HepG2 (cell line): ENCODE results near the gene BCAM. TPM values are rescaled to one million over a fixed set of nuclear protein-coding genes. Genes with fewer than 3 reads are reported as not detected.

Experiments
- CEBPG ChIP-seq: IDR thresholded peaks from 2 replicates; pipeline ENCODE4 v1.6.1; 2016
- EP300 ChIP-seq, 3 experiments: sonication (generic) in 1 of 3; formaldehyde crosslinking in 1 of 3; IDR thresholded peaks; 2 replicates each; pipeline versions ENCODE4 v1.5.1 to v1.6.1; 2011 to 2020; ENCODE audit warnings: low read depth in 2 of 3, low read length in 2 of 3, borderline replicate concordance in 1 of 3, improper control_type of control experiment in 1 of 3, mild to moderate bottlenecking in 1 of 3, missing genetic modification reagents in 1 of 3, moderate library complexity in 1 of 3
- FOXK1 ChIP-seq: sonication (generic); formaldehyde crosslinking; IDR thresholded peaks from 2 replicates; pipeline ENCODE4 v1.4.0; 2020; ENCODE audit warnings: low read depth, missing genetic modification reagents, borderline replicate concordance
- HOXA3 ChIP-seq: sonication (generic); formaldehyde crosslinking; IDR thresholded peaks from 2 replicates; pipeline ENCODE4 v1.5.0; 2020; ENCODE audit warnings: missing genetic modification reagents
- ZEB1 ChIP-seq: IDR thresholded peaks from 2 replicates; pipeline ENCODE4 v1.6.1; 2012; ENCODE audit warnings: mild to moderate bottlenecking, low read depth, inconsistent platforms; ENCODE audit not compliant: insufficient replicate concordance
- ZNF260 ChIP-seq: sonication (generic); formaldehyde crosslinking; IDR thresholded peaks from 2 replicates; pipeline ENCODE4 v1.4.0; 2020; ENCODE audit warnings: missing genetic modification reagents, low read depth, mild to moderate bottlenecking, borderline replicate concordance
- ZNF530 ChIP-seq: sonication (generic); formaldehyde crosslinking; IDR thresholded peaks from 2 replicates; pipeline ENCODE4 v1.5.0; 2020; ENCODE audit warnings: low read depth, mild to moderate bottlenecking, missing genetic modification reagents
- ZSCAN21 ChIP-seq: sonication (generic); formaldehyde crosslinking; IDR thresholded peaks from 2 replicates; pipeline ENCODE4 v1.8.0; 2022; ENCODE audit warnings: mild to moderate bottlenecking, missing genetic modification reagents, moderate library complexity, borderline replicate concordance
- polyA plus RNA-seq, 8 experiments: library from polyadenylated mRNA; depleted of rRNA in 3 of 8; stranded (reverse) in 7 of 8; unstranded in 1 of 8; fragments of >200 nt; fragmentation: Illumina TruSeq in 4 of 8; extraction: Trizol in 4 of 8; gene quantifications; 2 replicates each; pipeline versions ENCODE4 v1.2.1 to v1.2.3, GENCODE V29; 2011 to 2016; ENCODE audit warnings: low read depth in 4 of 8, missing spikeins in 1 of 8, mixed read lengths in 1 of 8; ENCODE audit not compliant: insufficient read depth in 1 of 8
- total RNA-seq, 5 experiments: library from RNA; depleted of rRNA; stranded (reverse); fragments of >200 nt; fragmentation: Illumina TruSeq; extraction: Trizol; gene quantifications; 2 replicates each; pipeline ENCODE4 v1.2.3, GENCODE V29; 2016; ENCODE audit warnings: low read depth in 1 of 5
- TF ChIP-seq, protein P1 (sequence below): sonication (generic); formaldehyde crosslinking; IDR thresholded peaks from 2 replicates; pipeline ENCODE4 v1.4.0; 2020; ENCODE audit warnings: mild to moderate bottlenecking, missing genetic modification reagents
- TF ChIP-seq, protein P2 (sequence below): sonication (generic); formaldehyde crosslinking; IDR thresholded peaks from 2 replicates; pipeline ENCODE4 v1.5.0; 2020; ENCODE audit warnings: mild to moderate bottlenecking, missing genetic modification reagents
- TF ChIP-seq, protein P3 (sequence below): IDR thresholded peaks from 2 replicates; pipeline ENCODE4 v1.6.1; 2018; ENCODE audit warnings: missing genetic modification reagents, mild to moderate bottlenecking, missing compliant biosample characterization
- TF ChIP-seq, protein P4 (sequence below): sonication (generic); formaldehyde crosslinking; IDR thresholded peaks from 2 replicates; pipeline ENCODE4 v1.8.0; 2022; ENCODE audit warnings: mild to moderate bottlenecking, missing genetic modification reagents
- TF ChIP-seq, protein P5 (sequence below): sonication (generic); formaldehyde crosslinking; IDR thresholded peaks from 2 replicates; pipeline ENCODE4 v1.8.0; 2023; ENCODE audit warnings: mild to moderate bottlenecking, missing genetic modification reagents

Gene BCAM
- total and polyA plus RNA-seq, 2 of the 13 experiments (the other 11 are each of a cell fraction or from before 2014, with no cell fraction given) = 51.2 to 62.7 TPM

DNA sequence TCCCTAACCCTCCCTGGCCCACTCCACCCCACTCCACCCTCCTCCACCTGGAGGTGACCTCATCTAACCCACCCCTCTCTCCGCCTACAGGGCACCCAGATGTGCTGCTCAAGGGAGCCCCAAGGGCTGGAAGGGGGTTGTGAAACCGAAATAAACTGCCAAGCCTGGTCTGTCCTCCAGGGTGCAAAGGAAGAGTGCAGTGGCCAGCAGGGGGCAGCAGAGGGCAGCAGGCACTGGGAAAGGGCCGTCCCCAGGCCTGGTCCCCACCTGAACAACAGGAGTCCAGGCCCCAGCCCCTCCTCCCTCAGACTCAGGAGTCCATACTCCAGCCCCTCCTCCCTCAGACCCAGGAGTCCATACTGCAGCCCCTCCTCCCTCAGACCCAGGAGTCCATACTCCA is 8.4 kb upstream of the BCAM start (continued):
- TF ChIP-seq, protein P1, sequence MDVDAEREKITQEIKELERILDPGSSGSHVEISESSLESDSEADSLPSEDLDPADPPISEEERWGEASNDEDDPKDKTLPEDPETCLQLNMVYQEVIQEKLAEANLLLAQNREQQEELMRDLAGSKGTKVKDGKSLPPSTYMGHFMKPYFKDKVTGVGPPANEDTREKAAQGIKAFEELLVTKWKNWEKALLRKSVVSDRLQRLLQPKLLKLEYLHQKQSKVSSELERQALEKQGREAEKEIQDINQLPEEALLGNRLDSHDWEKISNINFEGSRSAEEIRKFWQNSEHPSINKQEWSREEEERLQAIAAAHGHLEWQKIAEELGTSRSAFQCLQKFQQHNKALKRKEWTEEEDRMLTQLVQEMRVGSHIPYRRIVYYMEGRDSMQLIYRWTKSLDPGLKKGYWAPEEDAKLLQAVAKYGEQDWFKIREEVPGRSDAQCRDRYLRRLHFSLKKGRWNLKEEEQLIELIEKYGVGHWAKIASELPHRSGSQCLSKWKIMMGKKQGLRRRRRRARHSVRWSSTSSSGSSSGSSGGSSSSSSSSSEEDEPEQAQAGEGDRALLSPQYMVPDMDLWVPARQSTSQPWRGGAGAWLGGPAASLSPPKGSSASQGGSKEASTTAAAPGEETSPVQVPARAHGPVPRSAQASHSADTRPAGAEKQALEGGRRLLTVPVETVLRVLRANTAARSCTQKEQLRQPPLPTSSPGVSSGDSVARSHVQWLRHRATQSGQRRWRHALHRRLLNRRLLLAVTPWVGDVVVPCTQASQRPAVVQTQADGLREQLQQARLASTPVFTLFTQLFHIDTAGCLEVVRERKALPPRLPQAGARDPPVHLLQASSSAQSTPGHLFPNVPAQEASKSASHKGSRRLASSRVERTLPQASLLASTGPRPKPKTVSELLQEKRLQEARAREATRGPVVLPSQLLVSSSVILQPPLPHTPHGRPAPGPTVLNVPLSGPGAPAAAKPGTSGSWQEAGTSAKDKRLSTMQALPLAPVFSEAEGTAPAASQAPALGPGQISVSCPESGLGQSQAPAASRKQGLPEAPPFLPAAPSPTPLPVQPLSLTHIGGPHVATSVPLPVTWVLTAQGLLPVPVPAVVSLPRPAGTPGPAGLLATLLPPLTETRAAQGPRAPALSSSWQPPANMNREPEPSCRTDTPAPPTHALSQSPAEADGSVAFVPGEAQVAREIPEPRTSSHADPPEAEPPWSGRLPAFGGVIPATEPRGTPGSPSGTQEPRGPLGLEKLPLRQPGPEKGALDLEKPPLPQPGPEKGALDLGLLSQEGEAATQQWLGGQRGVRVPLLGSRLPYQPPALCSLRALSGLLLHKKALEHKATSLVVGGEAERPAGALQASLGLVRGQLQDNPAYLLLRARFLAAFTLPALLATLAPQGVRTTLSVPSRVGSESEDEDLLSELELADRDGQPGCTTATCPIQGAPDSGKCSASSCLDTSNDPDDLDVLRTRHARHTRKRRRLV (CRISPR knock-in tag) = no peak
- TF ChIP-seq, protein P2, sequence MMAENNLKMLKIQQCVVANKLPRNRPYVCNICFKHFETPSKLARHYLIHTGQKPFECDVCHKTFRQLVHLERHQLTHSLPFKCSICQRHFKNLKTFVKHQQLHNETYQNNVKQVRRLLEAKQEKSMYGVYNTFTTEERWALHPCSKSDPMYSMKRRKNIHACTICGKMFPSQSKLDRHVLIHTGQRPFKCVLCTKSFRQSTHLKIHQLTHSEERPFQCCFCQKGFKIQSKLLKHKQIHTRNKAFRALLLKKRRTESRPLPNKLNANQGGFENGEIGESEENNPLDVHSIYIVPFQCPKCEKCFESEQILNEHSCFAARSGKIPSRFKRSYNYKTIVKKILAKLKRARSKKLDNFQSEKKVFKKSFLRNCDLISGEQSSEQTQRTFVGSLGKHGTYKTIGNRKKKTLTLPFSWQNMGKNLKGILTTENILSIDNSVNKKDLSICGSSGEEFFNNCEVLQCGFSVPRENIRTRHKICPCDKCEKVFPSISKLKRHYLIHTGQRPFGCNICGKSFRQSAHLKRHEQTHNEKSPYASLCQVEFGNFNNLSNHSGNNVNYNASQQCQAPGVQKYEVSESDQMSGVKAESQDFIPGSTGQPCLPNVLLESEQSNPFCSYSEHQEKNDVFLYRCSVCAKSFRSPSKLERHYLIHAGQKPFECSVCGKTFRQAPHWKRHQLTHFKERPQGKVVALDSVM = peak; percentile 75; the same call in 1 of the 2 replicates
- TF ChIP-seq CEBPG (CRISPR knock-in tag) (peak; percentile 70), FOXK1 (CRISPR knock-in tag) (no peak), ZSCAN21 (CRISPR knock-in tag) (no peak), ZNF530 (CRISPR knock-in tag) (no peak), HOXA3 (CRISPR knock-in tag) (peak; percentile 75), ZNF260 (CRISPR knock-in tag) (no peak), EP300 (IDR thresholded peaks at IDR 0.05; ENCODE audit: low read depth in 2 of 2, low read length in 2 of 2) (peak in 1 of 2 experiments; percentile 13; a peak in 1 of 4 replicates), EP300 (CRISPR knock-in tag; IDR thresholded peaks at IDR 0.05; ENCODE audit: borderline replicate concordance) (no peak), ZEB1 (peak; percentile 38)
- TF ChIP-seq, protein P3, sequence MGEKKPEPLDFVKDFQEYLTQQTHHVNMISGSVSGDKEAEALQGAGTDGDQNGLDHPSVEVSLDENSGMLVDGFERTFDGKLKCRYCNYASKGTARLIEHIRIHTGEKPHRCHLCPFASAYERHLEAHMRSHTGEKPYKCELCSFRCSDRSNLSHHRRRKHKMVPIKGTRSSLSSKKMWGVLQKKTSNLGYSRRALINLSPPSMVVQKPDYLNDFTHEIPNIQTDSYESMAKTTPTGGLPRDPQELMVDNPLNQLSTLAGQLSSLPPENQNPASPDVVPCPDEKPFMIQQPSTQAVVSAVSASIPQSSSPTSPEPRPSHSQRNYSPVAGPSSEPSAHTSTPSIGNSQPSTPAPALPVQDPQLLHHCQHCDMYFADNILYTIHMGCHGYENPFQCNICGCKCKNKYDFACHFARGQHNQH (CRISPR knock-in tag) = peak; percentile 54; the same call in 1 of the 2 replicates
- TF ChIP-seq, protein P4, sequence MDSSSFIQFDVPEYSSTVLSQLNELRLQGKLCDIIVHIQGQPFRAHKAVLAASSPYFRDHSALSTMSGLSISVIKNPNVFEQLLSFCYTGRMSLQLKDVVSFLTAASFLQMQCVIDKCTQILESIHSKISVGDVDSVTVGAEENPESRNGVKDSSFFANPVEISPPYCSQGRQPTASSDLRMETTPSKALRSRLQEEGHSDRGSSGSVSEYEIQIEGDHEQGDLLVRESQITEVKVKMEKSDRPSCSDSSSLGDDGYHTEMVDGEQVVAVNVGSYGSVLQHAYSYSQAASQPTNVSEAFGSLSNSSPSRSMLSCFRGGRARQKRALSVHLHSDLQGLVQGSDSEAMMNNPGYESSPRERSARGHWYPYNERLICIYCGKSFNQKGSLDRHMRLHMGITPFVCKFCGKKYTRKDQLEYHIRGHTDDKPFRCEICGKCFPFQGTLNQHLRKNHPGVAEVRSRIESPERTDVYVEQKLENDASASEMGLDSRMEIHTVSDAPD = no peak
- TF ChIP-seq, protein P5, sequence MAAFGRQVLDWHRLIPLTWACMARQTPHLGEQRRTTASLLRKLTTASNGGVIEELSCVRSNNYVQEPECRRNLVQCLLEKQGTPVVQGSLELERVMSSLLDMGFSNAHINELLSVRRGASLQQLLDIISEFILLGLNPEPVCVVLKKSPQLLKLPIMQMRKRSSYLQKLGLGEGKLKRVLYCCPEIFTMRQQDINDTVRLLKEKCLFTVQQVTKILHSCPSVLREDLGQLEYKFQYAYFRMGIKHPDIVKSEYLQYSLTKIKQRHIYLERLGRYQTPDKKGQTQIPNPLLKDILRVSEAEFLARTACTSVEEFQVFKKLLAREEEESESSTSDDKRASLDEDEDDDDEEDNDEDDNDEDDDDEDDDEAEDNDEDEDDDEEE = peak; percentile 57; the same call in 1 of the 2 replicates
